Measurements from ENCODE around the gene ONECUT3. TPM values are rescaled to one million over a fixed set of nuclear protein-coding genes. Genes with fewer than 3 reads are reported as not detected.
"Not testable (repeated sequence)": the region's sequence is repeated elsewhere in the genome, so short reads cannot be mapped to it uniquely, and the experiment has no call there.

Gene ONECUT3
- 0.03 TPM for polyA plus RNA-seq (2013, experiment 1 of 2)
- polyA plus RNA-seq (2013, experiment 2 of 2) = 0.01 TPM

GRCh38 chr19:1752757-1753728 lies at the start of gene ONECUT3:
TSS of gene ONECUT3 (plus strand) at chr19:1753506. CDS start at chr19:1753663, 157 bp downstream.
- Histone ChIP-seq H3K4ac (ENCODE audit: low read length) (no peak within 1 kb of the TSS), H4K8ac (ENCODE audit: low read depth, low read length) (no peak within 1 kb of the TSS), H3K36me3 (replicated peaks in 1 of 2; ENCODE audit: control insufficient read depth in 2 of 2, insufficient read depth in 2 of 2, low read length in 2 of 2) (no peaks in the 10 kb centered on the region), H3K9ac (ENCODE audit: low read depth, low read length, poor library complexity) (no peak within 1 kb of the TSS), H2BK120ac (ENCODE audit: low read depth, low read length) (no peak within 1 kb of the TSS), H3K4me3 (ENCODE audit: low read length in 2 of 2) (no peak within 1 kb of the TSS), H2AK5ac (ENCODE audit: low read depth, low read length) (peak within 1 kb of the TSS; percentile 70), H2BK5ac (ENCODE audit: low read length) (no peak within 1 kb of the TSS), H2BK15ac (ENCODE audit: low read length) (no peak within 1 kb of the TSS), H3K14ac (ENCODE audit: low read length) (peak within 1 kb of the TSS; percentile 71), H3K18ac (ENCODE audit: low read length) (peak within 1 kb of the TSS; percentile 83), H2BK12ac (ENCODE audit: low read length) (no peak within 1 kb of the TSS), H2AFZ (ENCODE audit: low read length) (no peak within 1 kb of the TSS), H3K4me2 (ENCODE audit: insufficient read depth, low read length, poor library complexity, severe bottlenecking) (peak within 1 kb of the TSS; percentile 57), H3K27me3 (ENCODE audit: control insufficient read depth in 3 of 3, insufficient read depth in 3 of 3, low read depth in 1 of 3, low read length in 3 of 3) (peaks cover 85 to 100% (median 97%) of the 10 kb centered on the region in 3 experiments), H3K4me1 (ENCODE audit: control insufficient read depth in 2 of 2, insufficient read depth in 1 of 2, low read depth in 1 of 2, low read length in 2 of 2) (peaks cover 6 to 12% of the 10 kb centered on the region in 2 donors), H3K9me3 (replicated peaks in 1 of 2; ENCODE audit: control insufficient read depth in 2 of 2, insufficient read depth in 1 of 2, low read depth in 1 of 2, low read length in 2 of 2) (no peaks in the 10 kb centered on the region), H3K79me1 (ENCODE audit: low read depth, low read length) (peaks cover 2% of the 10 kb centered on the region), H3K27ac (replicated peaks; ENCODE audit: low read length) (no peak within 1 kb of the TSS), H3K23ac (ENCODE audit: low read depth, low read length, poor library complexity) (no peak within 1 kb of the TSS), H4K91ac (ENCODE audit: low read depth, low read length, poor library complexity) (no peak within 1 kb of the TSS)
- no CpG with 5 or more reads among the region's 77 CpGs for WGBS, 2 donors (ENCODE audit: extremely low coverage in 2 of 2, insufficient read length in 2 of 2, insufficient replicate concordance in 1 of 2)
- no peak for DNase-seq (ENCODE audit: low spot score)

GRCh38 chr19:1704339-1704738 lies 49.0 kb upstream of the ONECUT3 start:
- Histone ChIP-seq H3K27ac (replicated peaks; ENCODE audit: low read length) (no peak overlapping the region), H3K9me3 (replicated peaks in 1 of 2; ENCODE audit: control insufficient read depth in 2 of 2, insufficient read depth in 1 of 2, low read depth in 1 of 2, low read length in 2 of 2) (peaks cover 0 to 8% of the 10 kb centered on the region in 2 donors), H3K14ac (ENCODE audit: low read length) (no peak overlapping the region), H3K9ac (ENCODE audit: low read depth, low read length, poor library complexity) (no peak overlapping the region), H3K18ac (ENCODE audit: low read length) (no peak overlapping the region), H4K91ac (ENCODE audit: low read depth, low read length, poor library complexity) (no peak overlapping the region), H3K36me3 (replicated peaks in 1 of 2; ENCODE audit: control insufficient read depth in 2 of 2, insufficient read depth in 2 of 2, low read length in 2 of 2) (no peaks in the 10 kb centered on the region), H3K27me3 (ENCODE audit: control insufficient read depth in 3 of 3, insufficient read depth in 3 of 3, low read depth in 1 of 3, low read length in 3 of 3) (peaks cover 0 to 10% (median 0%) of the 10 kb centered on the region in 3 experiments), H3K4me2 (ENCODE audit: insufficient read depth, low read length, poor library complexity, severe bottlenecking) (no peak overlapping the region), H3K79me1 (ENCODE audit: low read depth, low read length) (peaks cover 5% of the 10 kb centered on the region), H2BK120ac (ENCODE audit: low read depth, low read length) (no peak overlapping the region), H2BK15ac (ENCODE audit: low read length) (no peak overlapping the region), H3K4ac (ENCODE audit: low read length) (no peak overlapping the region), H3K4me1 (ENCODE audit: control insufficient read depth in 2 of 2, insufficient read depth in 1 of 2, low read depth in 1 of 2, low read length in 2 of 2) (no peaks in the 10 kb centered on the region), H2AFZ (ENCODE audit: low read length) (no peak overlapping the region), H2BK12ac (ENCODE audit: low read length) (no peak overlapping the region), H3K23ac (ENCODE audit: low read depth, low read length, poor library complexity) (no peak overlapping the region), H4K8ac (ENCODE audit: low read depth, low read length) (no peak overlapping the region), H3K4me3 (ENCODE audit: low read length in 2 of 2) (no peak overlapping the region), H2AK5ac (ENCODE audit: low read depth, low read length) (no peak overlapping the region), H2BK5ac (ENCODE audit: low read length) (no peak overlapping the region)
- no peak for DNase-seq (ENCODE audit: low spot score)
- WGBS, 2 donors (ENCODE audit: extremely low coverage in 2 of 2, insufficient read length in 2 of 2, insufficient replicate concordance in 1 of 2) = 100% methylated on average over 2 to 3 of the region's 6 CpGs

- Histone ChIP-seq H3K27me3 (ENCODE audit: control insufficient read depth in 3 of 3, insufficient read depth in 3 of 3, low read depth in 1 of 3, low read length in 3 of 3) (peaks cover 0 to 10% (median 0%) of the 10 kb centered on the region in 3 experiments), H3K27ac (replicated peaks; ENCODE audit: low read length) (no peak overlapping the region), H2BK12ac (ENCODE audit: low read length) (no peak overlapping the region), H3K36me3 (replicated peaks in 1 of 2; ENCODE audit: control insufficient read depth in 2 of 2, insufficient read depth in 2 of 2, low read length in 2 of 2) (no peaks in the 10 kb centered on the region), H3K4me2 (ENCODE audit: insufficient read depth, low read length, poor library complexity, severe bottlenecking) (no peak overlapping the region), H3K23ac (ENCODE audit: low read depth, low read length, poor library complexity) (no peak overlapping the region), H3K79me1 (ENCODE audit: low read depth, low read length) (peaks cover 5% of the 10 kb centered on the region), H3K9ac (ENCODE audit: low read depth, low read length, poor library complexity) (no peak overlapping the region), H3K9me3 (replicated peaks in 1 of 2; ENCODE audit: control insufficient read depth in 2 of 2, insufficient read depth in 1 of 2, low read depth in 1 of 2, low read length in 2 of 2) (peaks cover 0 to 8% of the 10 kb centered on the region in 2 donors), H3K14ac (ENCODE audit: low read length) (no peak overlapping the region), H3K4ac (ENCODE audit: low read length) (no peak overlapping the region), H2BK5ac (ENCODE audit: low read length) (no peak overlapping the region), H3K18ac (ENCODE audit: low read length) (no peak overlapping the region), H4K91ac (ENCODE audit: low read depth, low read length, poor library complexity) (no peak overlapping the region), H2BK120ac (ENCODE audit: low read depth, low read length) (no peak overlapping the region), H2AK5ac (ENCODE audit: low read depth, low read length) (no peak overlapping the region), H4K8ac (ENCODE audit: low read depth, low read length) (no peak overlapping the region), H3K4me3 (ENCODE audit: low read length in 2 of 2) (no peak overlapping the region), H2BK15ac (ENCODE audit: low read length) (no peak overlapping the region), H3K4me1 (ENCODE audit: control insufficient read depth in 2 of 2, insufficient read depth in 1 of 2, low read depth in 1 of 2, low read length in 2 of 2) (no peaks in the 10 kb centered on the region), H2AFZ (ENCODE audit: low read length) (no peak overlapping the region)
- DNase-seq (ENCODE audit: low spot score) = no peak
- 100% methylated on average over 1 of the region's 2 CpGs; no CpG with 5 or more reads in 1 of the 2 donors for WGBS, 2 donors (ENCODE audit: extremely low coverage in 2 of 2, insufficient read length in 2 of 2, insufficient replicate concordance in 1 of 2)
Measured at GRCh38 chr19:1705367-1705766, 47.9 kb upstream of the ONECUT3 start.

GRCh38 chr19:1706646-1707045 lies 46.7 kb upstream of the ONECUT3 start:
- not testable (repeated sequence) for H3K9me3 ChIP-seq (replicated peaks in 1 of 2; ENCODE audit: control insufficient read depth in 2 of 2, insufficient read depth in 1 of 2, low read depth in 1 of 2, low read length in 2 of 2); H3K4ac ChIP-seq (ENCODE audit: low read length); H3K27ac ChIP-seq (replicated peaks; ENCODE audit: low read length); H3K4me3 ChIP-seq (ENCODE audit: low read length in 2 of 2); H3K4me2 ChIP-seq (ENCODE audit: insufficient read depth, low read length, poor library complexity, severe bottlenecking); H2AFZ ChIP-seq (ENCODE audit: low read length); H3K9ac ChIP-seq (ENCODE audit: low read depth, low read length, poor library complexity); H3K27me3 ChIP-seq (ENCODE audit: control insufficient read depth in 3 of 3, insufficient read depth in 3 of 3, low read depth in 1 of 3, low read length in 3 of 3); H2BK15ac ChIP-seq (ENCODE audit: low read length); H3K23ac ChIP-seq (ENCODE audit: low read depth, low read length, poor library complexity); H3K79me1 ChIP-seq (ENCODE audit: low read depth, low read length); H3K36me3 ChIP-seq (replicated peaks in 1 of 2; ENCODE audit: control insufficient read depth in 2 of 2, insufficient read depth in 2 of 2, low read length in 2 of 2); H2BK12ac ChIP-seq (ENCODE audit: low read length); H3K14ac ChIP-seq (ENCODE audit: low read length); H2AK5ac ChIP-seq (ENCODE audit: low read depth, low read length); H2BK120ac ChIP-seq (ENCODE audit: low read depth, low read length); H2BK5ac ChIP-seq (ENCODE audit: low read length); H3K18ac ChIP-seq (ENCODE audit: low read length); DNase-seq (ENCODE audit: low spot score); H3K4me1 ChIP-seq (ENCODE audit: control insufficient read depth in 2 of 2, insufficient read depth in 1 of 2, low read depth in 1 of 2, low read length in 2 of 2); H4K8ac ChIP-seq (ENCODE audit: low read depth, low read length); H4K91ac ChIP-seq (ENCODE audit: low read depth, low read length, poor library complexity)
- no CpG with 5 or more reads among the region's 14 CpGs for WGBS, 2 donors (ENCODE audit: extremely low coverage in 2 of 2, insufficient read length in 2 of 2, insufficient replicate concordance in 1 of 2)

Measured in neuronal stem cell (in vitro differentiated cells).